GM18951 (cell line): ENCODE data around the gene UBE4A.

Source experiments
- POLR2A ChIP-seq: IDR thresholded peaks from 4 replicates; pipeline ENCODE4 v1.6.1; 2011; ENCODE audit warnings: mild to moderate bottlenecking; ENCODE audit not compliant: insufficient read length, insufficient read depth; ENCODE audit errors: extremely low read depth
- in situ Hi-C: fragments of 300-500 bp; cut with MboI; formaldehyde crosslinking; loops from one replicate; pipeline ENCODE4 v1.12.0; 2022; ENCODE audit warnings: low sequenced_read_pairs, mixed read lengths, inconsistent platforms; ENCODE audit not compliant: unreplicated experiment

The UBE4A gene

DNA sequence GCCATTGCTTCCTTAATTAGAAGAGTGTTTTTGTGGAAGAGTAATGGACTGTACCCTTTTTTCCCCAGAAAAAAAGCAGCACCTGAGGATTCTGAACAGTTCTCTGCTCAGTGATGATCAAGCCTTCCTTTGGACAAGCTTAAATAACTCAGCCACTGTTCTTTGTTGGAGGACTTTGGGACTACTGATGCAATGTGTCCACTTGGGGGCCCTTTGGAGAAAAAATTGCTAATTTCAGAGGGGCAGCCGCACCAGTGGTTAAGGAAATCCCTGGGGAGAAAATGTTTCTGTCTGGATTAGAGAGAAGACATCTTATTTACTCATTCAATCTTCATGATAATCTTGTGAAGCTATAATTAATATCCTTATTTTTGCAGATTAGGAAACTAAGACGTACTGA lies 71.6 kb downstream of the UBE4A start:
- no peak for TF ChIP-seq POLR2A
- in situ Hi-C loops, result no loop called here

DNA sequence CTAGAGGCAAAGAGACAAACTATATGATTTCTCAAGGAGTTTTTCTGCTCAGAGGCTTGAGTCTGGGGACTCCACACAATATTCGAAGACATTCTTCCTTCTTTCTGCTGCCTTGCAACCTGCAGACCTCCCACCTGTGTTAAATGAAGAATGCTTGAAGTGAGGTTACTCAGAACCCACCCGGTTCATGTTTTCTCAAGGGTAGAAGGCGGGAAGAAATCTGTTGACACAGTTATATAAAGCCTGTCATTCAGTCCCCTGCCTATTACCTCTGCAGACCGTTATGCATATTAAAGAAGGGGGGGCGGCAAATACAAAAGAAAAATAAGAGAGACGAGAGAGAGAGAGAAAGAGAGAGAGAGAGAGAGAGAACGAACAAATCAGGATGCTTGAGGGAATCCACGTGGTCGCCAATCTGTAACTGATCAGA lies 74.7 kb downstream of the UBE4A start:
- in situ Hi-C loops, result no loop called here
- TF ChIP-seq POLR2A, result no peak

DNA sequence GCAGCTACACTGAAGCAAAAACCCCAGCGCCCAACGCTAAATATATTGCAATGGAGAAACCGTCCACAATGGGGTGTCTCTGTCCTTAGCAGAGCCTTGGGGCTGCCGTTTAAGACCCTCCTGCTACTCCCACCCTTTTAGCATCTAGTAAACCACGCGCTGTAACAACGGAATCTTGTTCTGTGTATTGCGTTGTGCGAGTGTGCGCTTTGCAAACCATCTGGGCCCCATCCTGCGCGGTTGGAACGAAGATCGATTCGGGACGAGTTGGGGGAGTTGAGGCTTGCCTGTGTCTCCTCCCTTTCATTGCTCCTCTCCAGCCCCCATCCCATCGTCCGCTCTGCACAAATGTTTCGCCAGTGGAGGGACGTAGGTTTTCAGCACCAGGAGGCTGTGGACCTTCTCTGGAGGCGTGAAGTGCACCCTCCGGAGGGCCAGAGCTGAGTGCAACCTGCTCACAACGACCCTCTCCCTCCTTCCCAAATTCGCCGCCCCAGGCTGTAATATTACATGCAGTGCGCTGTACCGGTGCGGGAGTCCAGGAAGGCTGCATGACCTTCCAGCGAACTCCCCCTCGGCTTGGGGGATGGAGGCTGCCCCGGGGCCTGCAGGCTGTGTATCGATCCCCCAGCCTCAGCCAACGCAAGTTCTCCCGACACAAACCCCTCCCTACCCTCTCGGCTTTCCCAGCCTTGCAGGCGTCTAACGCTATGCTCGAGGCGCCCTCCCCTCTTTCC lies 75.3 kb downstream of the UBE4A start:
- in situ Hi-C loops, result no loop called here
- peak; percentile 27 for TF ChIP-seq POLR2A

- in situ Hi-C loops, result no loop called here
- peak; percentile 59 for TF ChIP-seq POLR2A
Observed at GRCh38 chr11:118435290-118435892, 76.0 kb downstream of the UBE4A start.

GRCh38 chr11:118435893-118436624 lies 76.7 kb downstream of the UBE4A start, which contains the start of gene KMT2A:
Gene KMT2A, plus strand, starts transcription at chr11:118436492. Its CDS starts 21 bp downstream, at chr11:118436513.
- in situ Hi-C loops, result no loop called here
- peak; percentile 52 for TF ChIP-seq POLR2A

- TF ChIP-seq POLR2A, result no peak
- in situ Hi-C loops, result no loop called here
Observed at GRCh38 chr11:118436639-118437207, 77.3 kb downstream of the UBE4A start.

DNA sequence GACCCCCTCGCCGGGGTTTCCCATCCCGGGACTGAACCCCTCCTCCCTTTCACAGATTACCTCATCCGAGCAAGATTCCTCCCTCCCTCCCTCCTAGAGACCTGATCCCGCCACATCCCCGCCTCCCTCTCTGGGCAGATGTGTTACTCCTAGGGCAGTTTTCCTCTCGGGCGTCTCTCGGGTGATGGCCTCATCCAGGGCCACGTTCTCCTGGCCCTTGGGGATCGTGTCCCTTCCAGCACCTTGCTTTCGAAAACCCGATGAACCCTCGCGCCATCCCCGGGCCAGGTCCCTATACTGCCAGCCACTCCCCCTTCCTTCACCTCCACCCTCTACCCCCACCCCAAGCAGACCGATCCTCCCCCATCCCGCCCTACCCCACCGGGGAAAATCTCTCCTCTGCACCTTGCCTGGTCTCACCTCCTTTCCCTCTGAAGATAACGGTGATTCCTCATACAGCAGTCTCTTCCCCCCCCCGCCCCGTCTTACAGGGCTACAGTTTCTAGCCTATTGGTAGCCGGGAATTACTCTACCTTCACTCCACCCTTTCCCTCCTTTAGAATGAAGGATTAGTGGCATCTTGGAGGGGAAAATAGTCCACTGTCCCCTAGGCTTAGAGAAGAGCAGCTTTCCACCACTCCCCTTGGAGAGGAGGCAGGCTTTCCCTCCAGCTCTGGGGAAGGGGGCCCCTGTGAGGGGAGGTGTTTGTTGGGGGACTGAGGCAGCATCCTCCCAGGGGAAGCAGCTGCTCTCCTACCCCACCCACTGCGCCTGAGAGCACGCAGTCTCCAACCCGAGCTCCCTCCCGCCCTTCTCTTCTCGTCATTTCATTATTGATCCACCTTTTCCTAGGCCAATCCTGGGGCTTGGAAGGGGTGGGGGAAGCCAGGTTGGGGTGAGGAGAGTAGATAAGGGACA lies 78.1 kb downstream of the UBE4A start:
- in situ Hi-C loops, result no loop called here
- peak; percentile 26 for TF ChIP-seq POLR2A

- in situ Hi-C loops, result no loop called here
Observed at GRCh38 chr11:118438314-118438931, 79.0 kb downstream of the UBE4A start.

GRCh38 chr11:118439646-118440045 lies 80.2 kb downstream of the UBE4A start:
- no peak for TF ChIP-seq POLR2A
- in situ Hi-C loops, result no loop called here

More at GRCh38 chr11:118438314-118438931, 79.0 kb downstream of the UBE4A start:
- TF ChIP-seq POLR2A, result no peak

DNA sequence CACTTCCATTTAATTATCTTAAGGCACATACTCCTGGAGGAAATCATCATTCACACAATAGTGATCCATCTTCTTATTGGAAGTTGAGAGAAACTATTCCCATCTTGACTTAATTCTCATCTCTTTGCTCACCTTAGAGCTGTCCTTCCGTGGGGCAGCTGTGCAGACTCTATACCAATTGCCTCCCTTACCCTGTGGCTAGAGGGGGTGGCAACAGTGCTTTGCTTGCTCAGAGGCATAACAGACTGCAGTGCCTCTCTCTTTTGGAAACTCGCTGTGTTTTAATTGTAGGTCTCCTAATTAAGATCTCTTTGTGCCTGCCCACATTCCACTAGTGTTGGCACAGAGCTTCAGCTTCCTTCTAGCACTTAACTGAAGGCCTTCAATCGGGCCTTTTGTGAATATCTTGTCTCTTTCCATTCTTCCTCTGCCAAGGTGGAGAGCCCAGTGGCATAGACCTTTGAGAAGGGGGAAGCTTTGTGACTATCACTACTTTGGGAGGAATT lies 82.4 kb downstream of the UBE4A start:
- in situ Hi-C loops, result no loop called here
- TF ChIP-seq POLR2A, result no peak

- in situ Hi-C loops, result no loop called here
- TF ChIP-seq POLR2A, result no peak
Observed at GRCh38 chr11:118442301-118442700, 82.9 kb downstream of the UBE4A start.

GRCh38 chr11:118442908-118443589 lies 83.6 kb downstream of the UBE4A start:
- in situ Hi-C loops, result no loop called here
- no peak for TF ChIP-seq POLR2A
